ENCODE measurements around the gene GALNT12. TPM values are rescaled to one million over a fixed set of nuclear protein-coding genes. Genes with fewer than 3 reads are reported as not detected.

GALNT12 gene
- total and polyA plus RNA-seq, 2 donors (not counting 1 experiment from before 2014, with no cell fraction given), result 3.2 to 4.5 TPM

DNA sequence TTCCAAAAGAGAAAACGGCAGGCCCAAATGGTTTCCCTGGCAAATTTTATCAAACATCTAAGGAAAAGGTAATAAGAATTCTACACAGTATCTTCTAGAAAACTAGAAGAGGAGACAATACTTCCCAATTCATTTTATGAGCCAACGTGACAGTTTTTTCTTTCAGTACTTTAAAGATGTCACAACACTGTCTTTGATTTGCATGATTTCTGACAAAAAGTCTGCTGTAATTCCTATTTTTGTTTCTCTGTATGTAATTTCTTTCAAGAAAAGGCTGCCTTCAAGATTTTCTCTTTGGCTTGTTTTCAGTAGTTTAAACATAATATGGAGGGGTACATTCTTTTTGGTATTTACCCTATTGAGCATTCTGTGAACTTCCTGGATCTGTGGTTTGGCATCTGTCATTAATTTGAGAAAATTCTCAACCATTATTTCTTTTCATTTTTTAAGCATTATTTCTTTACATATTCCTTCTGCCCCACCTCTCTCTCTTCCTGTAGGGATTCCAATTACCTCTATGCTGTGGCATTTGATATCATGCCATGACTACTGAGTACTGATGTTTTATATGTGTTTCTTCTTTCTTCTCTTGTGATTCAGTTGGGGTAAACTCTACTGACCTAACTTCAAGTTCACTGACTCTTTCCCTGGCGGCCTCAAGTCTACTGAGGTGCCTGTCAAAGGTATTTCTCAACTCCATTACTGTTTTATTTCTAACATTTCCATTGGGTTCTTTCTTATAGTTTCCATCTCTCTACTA lies 43.3 kb upstream of the GALNT12 start:
- no peak overlapping the region for H3K27ac Mint-ChIP-seq
- H3K4me1 Mint-ChIP-seq, result no peaks in the 10 kb centered on the region
- no peaks in the 10 kb centered on the region for H3K9me3 ChIP-seq (ENCODE audit: control extremely low read depth in 1 of 3, control insufficient read depth in 2 of 3, insufficient read depth in 1 of 3, low read length in 2 of 3)
- 88% methylated on average over 1 of the region's 3 CpGs for WGBS (ENCODE audit: insufficient coverage)
- TF ChIP-seq EZH2 (IDR thresholded peaks at IDR 0.05; ENCODE audit: borderline replicate concordance, insufficient read depth, low read depth, low read length, poor library complexity, severe bottlenecking), result no peak
- TF ChIP-seq, protein P1, sequence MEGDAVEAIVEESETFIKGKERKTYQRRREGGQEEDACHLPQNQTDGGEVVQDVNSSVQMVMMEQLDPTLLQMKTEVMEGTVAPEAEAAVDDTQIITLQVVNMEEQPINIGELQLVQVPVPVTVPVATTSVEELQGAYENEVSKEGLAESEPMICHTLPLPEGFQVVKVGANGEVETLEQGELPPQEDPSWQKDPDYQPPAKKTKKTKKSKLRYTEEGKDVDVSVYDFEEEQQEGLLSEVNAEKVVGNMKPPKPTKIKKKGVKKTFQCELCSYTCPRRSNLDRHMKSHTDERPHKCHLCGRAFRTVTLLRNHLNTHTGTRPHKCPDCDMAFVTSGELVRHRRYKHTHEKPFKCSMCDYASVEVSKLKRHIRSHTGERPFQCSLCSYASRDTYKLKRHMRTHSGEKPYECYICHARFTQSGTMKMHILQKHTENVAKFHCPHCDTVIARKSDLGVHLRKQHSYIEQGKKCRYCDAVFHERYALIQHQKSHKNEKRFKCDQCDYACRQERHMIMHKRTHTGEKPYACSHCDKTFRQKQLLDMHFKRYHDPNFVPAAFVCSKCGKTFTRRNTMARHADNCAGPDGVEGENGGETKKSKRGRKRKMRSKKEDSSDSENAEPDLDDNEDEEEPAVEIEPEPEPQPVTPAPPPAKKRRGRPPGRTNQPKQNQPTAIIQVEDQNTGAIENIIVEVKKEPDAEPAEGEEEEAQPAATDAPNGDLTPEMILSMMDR (IDR thresholded peaks at IDR 0.05), result no peak
- H3K4me2 ChIP-seq (replicated peaks; ENCODE audit: low read depth, low read length, poor library complexity, severe bottlenecking), result no peak overlapping the region
- no peak overlapping the region for H3K4me3 Mint-ChIP-seq
- H4K20me1 ChIP-seq (ENCODE audit: control insufficient read depth, insufficient read depth, low read length, poor library complexity, severe bottlenecking), result no peaks in the 10 kb centered on the region
- ChIA-PET CTCF (no interaction called here), POLR2A (no interaction called here)
- intact Hi-C loops (cut with micrococcal nuclease), result no loop called here
- no peaks in the 10 kb centered on the region for H3K4me1 ChIP-seq (ENCODE audit: control insufficient read depth in 2 of 2, insufficient read depth in 2 of 2, low read length in 2 of 2)
- H3K9me3 Mint-ChIP-seq (ENCODE audit: insufficient read depth), result peaks cover under 1% of the 10 kb centered on the region
- no peak for ATAC-seq (ENCODE audit: low read depth)
- no peak overlapping the region for H3K4me3 ChIP-seq (ENCODE audit: control extremely low read depth in 1 of 5, extremely low read depth in 1 of 5, insufficient read depth in 1 of 5, low read depth in 2 of 5, low read length in 4 of 5)
- no peaks in the 10 kb centered on the region for H3K27me3 ChIP-seq (replicated peaks in 1 of 4; ENCODE audit: control extremely low read depth in 1 of 4, control insufficient read depth in 3 of 4, insufficient read depth in 4 of 4, low read length in 3 of 4)
- H3K36me3 ChIP-seq (replicated peaks in 1 of 2; ENCODE audit: control extremely low read depth in 1 of 2, control insufficient read depth in 1 of 2, extremely low read depth in 1 of 2, insufficient read depth in 2 of 2, low read length in 1 of 2), result peaks cover 0 to 11% of the 10 kb centered on the region in 2 experiments
- no peak overlapping the region for H3K27ac ChIP-seq (ENCODE audit: low read length in 2 of 2)
- no peak overlapping the region for H3K9ac ChIP-seq (ENCODE audit: low read length)
- H3K79me2 ChIP-seq (ENCODE audit: control insufficient read depth, insufficient read depth, low read length), result no peaks in the 10 kb centered on the region
- H3K27me3 Mint-ChIP-seq, result no peaks in the 10 kb centered on the region
- DNase-seq, result no peak
- H2AFZ ChIP-seq (ENCODE audit: insufficient read depth, low read depth, low read length, poor library complexity, severe bottlenecking), result no peak overlapping the region

DNA sequence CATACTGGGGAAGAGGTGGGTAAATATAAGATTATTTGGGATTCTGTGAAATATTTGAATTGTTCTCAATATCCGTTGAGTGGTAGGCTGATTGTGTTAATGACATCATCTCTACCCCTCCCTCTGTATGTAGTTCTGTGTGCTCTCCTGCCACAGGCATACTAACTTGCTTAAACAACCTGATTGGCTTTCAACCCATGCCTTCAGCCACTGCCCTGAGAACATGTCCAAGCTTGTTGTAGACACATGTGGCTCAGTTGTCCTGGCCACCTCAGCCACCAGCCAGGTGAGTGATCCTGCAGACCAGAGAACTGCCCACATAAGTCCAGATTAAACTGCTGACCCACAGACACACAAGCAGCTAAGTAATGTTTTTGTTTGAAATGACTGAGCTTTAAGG lies 42.2 kb upstream of the GALNT12 start:
- intact Hi-C loops (cut with micrococcal nuclease), result no loop called here
- no peak overlapping the region for H3K4me3 Mint-ChIP-seq

More for the DNA sequence above, 42.2 kb upstream of the GALNT12 start:
- Mint-ChIP-seq H3K9me3 (ENCODE audit: insufficient read depth) (no peaks in the 10 kb centered on the region), H3K4me1 (no peaks in the 10 kb centered on the region), H3K27me3 (no peaks in the 10 kb centered on the region), H3K27ac (no peak overlapping the region)
- no peaks in the 10 kb centered on the region for H3K27me3 ChIP-seq (replicated peaks in 1 of 4; ENCODE audit: control extremely low read depth in 1 of 4, control insufficient read depth in 3 of 4, insufficient read depth in 4 of 4, low read length in 3 of 4)
- H3K36me3 ChIP-seq (replicated peaks in 1 of 2; ENCODE audit: control extremely low read depth in 1 of 2, control insufficient read depth in 1 of 2, extremely low read depth in 1 of 2, insufficient read depth in 2 of 2, low read length in 1 of 2), result peaks cover 0 to 15% of the 10 kb centered on the region in 2 experiments
- ATAC-seq (ENCODE audit: low read depth) (no peak), DNase-seq (no peak)
- H3K9me3 ChIP-seq (ENCODE audit: control extremely low read depth in 1 of 3, control insufficient read depth in 2 of 3, insufficient read depth in 1 of 3, low read length in 2 of 3), result no peaks in the 10 kb centered on the region
- H3K9ac ChIP-seq (ENCODE audit: low read length), result no peak overlapping the region
- H3K27ac ChIP-seq (ENCODE audit: low read length in 2 of 2), result no peak overlapping the region
- WGBS (ENCODE audit: insufficient coverage), result no CpG with 5 or more reads among the region's 1 CpG
- ChIA-PET CTCF (interaction anchor here (3.1 kb wide), 1 partner anchor 10 kb away, joined by 12 read pairs; no protein-coding TSS in a partner anchor), POLR2A (no interaction called here)
- H3K4me3 ChIP-seq (ENCODE audit: control extremely low read depth in 1 of 5, extremely low read depth in 1 of 5, insufficient read depth in 1 of 5, low read depth in 2 of 5, low read length in 4 of 5), result no peak overlapping the region
- H4K20me1 ChIP-seq (ENCODE audit: control insufficient read depth, insufficient read depth, low read length, poor library complexity, severe bottlenecking), result no peaks in the 10 kb centered on the region
- H3K4me1 ChIP-seq (ENCODE audit: control insufficient read depth in 2 of 2, insufficient read depth in 2 of 2, low read length in 2 of 2), result no peaks in the 10 kb centered on the region
- H2AFZ ChIP-seq (ENCODE audit: insufficient read depth, low read depth, low read length, poor library complexity, severe bottlenecking), result no peak overlapping the region
- no peaks in the 10 kb centered on the region for H3K79me2 ChIP-seq (ENCODE audit: control insufficient read depth, insufficient read depth, low read length)
- H3K4me2 ChIP-seq (replicated peaks; ENCODE audit: low read depth, low read length, poor library complexity, severe bottlenecking), result no peak overlapping the region
- TF ChIP-seq, protein P1 (IDR thresholded peaks at IDR 0.05), result no peak
- TF ChIP-seq EZH2 (IDR thresholded peaks at IDR 0.05; ENCODE audit: borderline replicate concordance, insufficient read depth, low read depth, low read length, poor library complexity, severe bottlenecking), result no peak
